ENCODE results near the gene RPL27. TPM values are rescaled to one million over a fixed set of nuclear protein-coding genes. Genes with fewer than 3 reads are reported as not detected.

RPL27 gene
- total and polyA plus RNA-seq, 2 of the 13 experiments (the other 11 are each of a cell fraction or from before 2014, with no cell fraction given): 1,585 to 5,840 TPM

DNA sequence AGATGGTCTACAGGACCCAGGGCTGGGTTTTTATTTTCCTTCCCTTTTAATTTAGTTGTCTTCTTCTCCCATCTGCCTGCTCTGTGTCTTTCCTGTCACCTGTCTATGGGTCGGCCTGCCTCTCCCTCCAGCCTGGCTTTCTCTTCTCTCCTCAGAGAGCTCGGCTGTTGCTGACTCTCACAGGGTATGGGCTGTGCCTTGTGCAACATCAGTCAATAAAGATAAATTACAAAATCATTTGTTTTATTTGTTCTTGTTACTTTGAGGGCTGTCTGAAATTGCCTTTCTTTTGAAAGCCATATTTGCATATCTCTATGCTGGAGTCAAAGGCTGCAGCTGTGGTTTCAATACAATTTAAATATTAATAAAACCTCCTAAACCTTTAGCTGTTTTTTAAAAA, 42.4 kb downstream of the RPL27 start (continued):
- TF ChIP-seq, protein P1, sequence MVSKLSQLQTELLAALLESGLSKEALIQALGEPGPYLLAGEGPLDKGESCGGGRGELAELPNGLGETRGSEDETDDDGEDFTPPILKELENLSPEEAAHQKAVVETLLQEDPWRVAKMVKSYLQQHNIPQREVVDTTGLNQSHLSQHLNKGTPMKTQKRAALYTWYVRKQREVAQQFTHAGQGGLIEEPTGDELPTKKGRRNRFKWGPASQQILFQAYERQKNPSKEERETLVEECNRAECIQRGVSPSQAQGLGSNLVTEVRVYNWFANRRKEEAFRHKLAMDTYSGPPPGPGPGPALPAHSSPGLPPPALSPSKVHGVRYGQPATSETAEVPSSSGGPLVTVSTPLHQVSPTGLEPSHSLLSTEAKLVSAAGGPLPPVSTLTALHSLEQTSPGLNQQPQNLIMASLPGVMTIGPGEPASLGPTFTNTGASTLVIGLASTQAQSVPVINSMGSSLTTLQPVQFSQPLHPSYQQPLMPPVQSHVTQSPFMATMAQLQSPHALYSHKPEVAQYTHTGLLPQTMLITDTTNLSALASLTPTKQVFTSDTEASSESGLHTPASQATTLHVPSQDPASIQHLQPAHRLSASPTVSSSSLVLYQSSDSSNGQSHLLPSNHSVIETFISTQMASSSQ (IDR thresholded peaks at IDR 0.05; ENCODE audit: low read depth): peak; percentile 43; the same call in 1 of the 2 replicates
- TF ChIP-seq, protein P1 (CRISPR knock-in tag; IDR thresholded peaks at IDR 0.05; ENCODE audit: borderline replicate concordance): no peak
- 0 out of 2 replicates have a peak, but pooled peaks have one; percentile 35 for TF ChIP-seq PHF21A (CRISPR knock-in tag; IDR thresholded peaks at IDR 0.05)
- peak; percentile 60; the same call in 1 of the 2 replicates for TF ChIP-seq TCF7 (IDR thresholded peaks at IDR 0.05; ENCODE audit: low read depth)
- TF ChIP-seq SP4 (CRISPR knock-in tag; IDR thresholded peaks at IDR 0.05): 0 out of 2 replicates have a peak, but pooled peaks have one; percentile 24
- no peak for TF ChIP-seq SOX6 (IDR thresholded peaks at IDR 0.05)
- TF ChIP-seq SOX6 (CRISPR knock-in tag; IDR thresholded peaks at IDR 0.05): peak; percentile 70; the same call in 1 of the 2 replicates
- TF ChIP-seq JDP2 (CRISPR knock-in tag; IDR thresholded peaks at IDR 0.05; ENCODE audit: borderline replicate concordance): no peak
- peak; percentile 29; the same call in 1 of the 2 replicates for TF ChIP-seq SALL1 (CRISPR knock-in tag; IDR thresholded peaks at IDR 0.05)
- TF ChIP-seq U2AF1 (optimal IDR thresholded peaks at IDR 0.05; ENCODE audit: low read depth, low read length): no peak
- TF ChIP-seq ZSCAN25 (CRISPR knock-in tag; IDR thresholded peaks at IDR 0.05): no peak
- TF ChIP-seq PAXIP1 (CRISPR knock-in tag; conservative IDR thresholded peaks at IDR 0.05): peak; percentile 42; the same call in 1 of the 2 replicates
- 0 out of 2 replicates have a peak, but pooled peaks have one; percentile 17 for TF ChIP-seq HOXA3 (CRISPR knock-in tag; IDR thresholded peaks at IDR 0.05)
- TF ChIP-seq EP300 (IDR thresholded peaks at IDR 0.05; ENCODE audit: low read depth in 2 of 2, low read length in 2 of 2): peak; percentile 36 to 72; a peak in 1 of 4 replicates
- no peak for TF ChIP-seq EP300 (CRISPR knock-in tag; IDR thresholded peaks at IDR 0.05; ENCODE audit: borderline replicate concordance)
- TF ChIP-seq FOXA3 (CRISPR knock-in tag; IDR thresholded peaks at IDR 0.05): peak; percentile 63
- peak; percentile 43; the same call in 1 of the 2 replicates for TF ChIP-seq HNF4A (CRISPR knock-in tag; IDR thresholded peaks at IDR 0.05)
- TF ChIP-seq NR2F2 (IDR thresholded peaks at IDR 0.05; ENCODE audit: borderline replicate concordance, low read depth): peak; percentile 68; the same call in 1 of the 2 replicates
- TF ChIP-seq ARID3A (IDR thresholded peaks at IDR 0.05; ENCODE audit: low read depth, low read length): peak; percentile 86
- TF ChIP-seq CEBPB (IDR thresholded peaks at IDR 0.05; ENCODE audit: borderline replicate concordance, low read depth, low read length): peak; percentile 95
- TF ChIP-seq, protein P2, sequence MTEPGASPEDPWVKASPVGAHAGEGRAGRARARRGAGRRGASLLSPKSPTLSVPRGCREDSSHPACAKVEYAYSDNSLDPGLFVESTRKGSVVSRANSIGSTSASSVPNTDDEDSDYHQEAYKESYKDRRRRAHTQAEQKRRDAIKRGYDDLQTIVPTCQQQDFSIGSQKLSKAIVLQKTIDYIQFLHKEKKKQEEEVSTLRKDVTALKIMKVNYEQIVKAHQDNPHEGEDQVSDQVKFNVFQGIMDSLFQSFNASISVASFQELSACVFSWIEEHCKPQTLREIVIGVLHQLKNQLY (CRISPR knock-in tag; IDR thresholded peaks at IDR 0.05): no peak

All from HepG2 (cell line).